ENCODE results near the gene DNAI7. TPM values are rescaled to one million over a fixed set of nuclear protein-coding genes. Genes with fewer than 3 reads are reported as not detected.

The DNAI7 gene, protein sequence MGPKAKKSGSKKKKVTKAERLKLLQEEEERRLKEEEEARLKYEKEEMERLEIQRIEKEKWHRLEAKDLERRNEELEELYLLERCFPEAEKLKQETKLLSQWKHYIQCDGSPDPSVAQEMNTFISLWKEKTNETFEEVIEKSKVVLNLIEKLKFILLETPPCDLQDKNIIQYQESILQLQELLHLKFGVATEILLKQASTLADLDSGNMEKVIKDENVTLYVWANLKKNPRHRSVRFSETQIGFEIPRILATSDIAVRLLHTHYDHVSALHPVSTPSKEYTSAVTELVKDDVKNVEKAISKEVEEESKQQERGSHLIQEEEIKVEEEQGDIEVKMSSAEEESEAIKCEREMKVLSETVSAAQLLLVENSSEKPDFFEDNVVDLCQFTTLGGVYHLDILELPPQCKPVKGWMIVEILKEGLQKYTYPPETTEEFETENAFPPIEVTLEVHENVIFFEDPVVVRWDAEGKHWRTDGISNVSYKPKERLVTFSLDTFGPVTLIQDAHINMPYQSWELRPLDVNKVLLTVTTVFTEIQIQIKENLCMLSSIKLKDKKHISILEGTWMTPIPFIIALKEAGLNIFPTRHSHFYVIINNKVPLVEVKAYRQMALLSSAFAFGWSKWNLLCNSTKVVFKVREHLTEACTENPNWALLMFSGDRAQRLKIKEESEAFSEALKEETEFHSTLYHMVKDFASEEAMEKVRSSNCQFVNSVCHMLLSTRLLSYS
- 0.79 TPM for total RNA-seq

DNA sequence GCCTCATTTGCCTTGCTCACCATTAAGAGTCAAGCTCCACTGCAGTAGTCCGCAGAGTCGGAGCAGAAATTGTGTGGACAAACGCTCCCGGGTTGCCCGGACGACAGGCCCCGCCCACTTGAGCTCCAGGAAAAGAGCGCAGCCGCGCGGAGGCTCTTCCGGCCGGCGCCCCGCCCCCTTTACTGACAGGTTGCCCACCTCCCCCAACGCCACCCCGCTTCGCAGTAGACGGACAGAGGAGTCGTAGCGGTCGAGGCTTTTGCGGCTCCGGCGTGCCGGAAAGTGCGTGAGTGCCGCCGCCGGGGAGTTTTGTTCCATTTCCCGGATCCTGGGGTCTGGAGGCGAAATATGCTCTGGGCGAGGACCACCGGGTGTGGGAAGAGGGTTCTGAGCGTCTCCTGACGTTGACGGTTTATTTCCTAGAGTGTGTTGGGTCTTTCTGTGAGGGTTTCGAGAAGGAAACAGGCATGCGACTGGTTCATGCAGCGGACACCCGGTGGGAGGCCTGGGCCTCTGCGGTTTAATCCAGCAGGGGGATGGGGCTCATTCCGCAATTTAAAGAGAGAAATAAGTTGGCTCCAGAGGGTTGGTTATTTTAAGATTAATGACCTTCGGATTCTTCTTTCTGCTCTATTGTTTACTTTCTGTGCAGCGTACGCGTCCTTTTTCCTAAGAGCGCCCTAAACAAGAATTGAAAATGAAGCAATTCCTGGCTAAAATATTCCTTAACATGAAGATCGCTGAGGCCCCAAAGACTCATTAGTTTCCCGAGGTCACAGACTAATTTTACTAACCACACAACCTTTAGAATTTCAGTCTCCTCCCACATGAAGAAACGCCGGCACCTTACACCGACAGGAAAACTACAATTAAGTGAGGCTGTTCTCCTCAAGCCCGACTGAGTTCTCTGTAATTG lies at the start of gene DNAI7, which contains the start of gene ETFRF1:
DNAI7 (minus strand) TSS at position 105 of the 916 bp plus-strand sequence; CDS start at position 23, 82 bp downstream.
ETFRF1 (plus strand) TSS at position 182 of the 916 bp plus-strand sequence. CDS start 8,720 bp downstream, outside the sequence.
- peak; percentile 94 for DNase-seq

DNA sequence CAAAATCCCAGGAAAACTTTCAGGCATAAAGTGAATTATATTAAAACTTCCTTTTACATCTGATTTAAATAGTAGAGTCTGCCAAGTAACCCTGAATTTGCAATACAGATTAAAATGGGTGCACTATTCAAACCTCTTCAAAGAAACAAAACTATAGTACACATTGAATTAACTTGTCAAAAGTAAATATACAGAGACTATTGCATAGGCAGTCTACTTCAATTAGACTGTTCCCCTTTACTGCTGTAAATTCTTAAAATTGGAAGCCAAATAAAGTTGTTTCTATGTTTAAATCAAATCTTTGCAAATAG lies 48.7 kb upstream of the DNAI7 start:
- no peak for DNase-seq

DNA sequence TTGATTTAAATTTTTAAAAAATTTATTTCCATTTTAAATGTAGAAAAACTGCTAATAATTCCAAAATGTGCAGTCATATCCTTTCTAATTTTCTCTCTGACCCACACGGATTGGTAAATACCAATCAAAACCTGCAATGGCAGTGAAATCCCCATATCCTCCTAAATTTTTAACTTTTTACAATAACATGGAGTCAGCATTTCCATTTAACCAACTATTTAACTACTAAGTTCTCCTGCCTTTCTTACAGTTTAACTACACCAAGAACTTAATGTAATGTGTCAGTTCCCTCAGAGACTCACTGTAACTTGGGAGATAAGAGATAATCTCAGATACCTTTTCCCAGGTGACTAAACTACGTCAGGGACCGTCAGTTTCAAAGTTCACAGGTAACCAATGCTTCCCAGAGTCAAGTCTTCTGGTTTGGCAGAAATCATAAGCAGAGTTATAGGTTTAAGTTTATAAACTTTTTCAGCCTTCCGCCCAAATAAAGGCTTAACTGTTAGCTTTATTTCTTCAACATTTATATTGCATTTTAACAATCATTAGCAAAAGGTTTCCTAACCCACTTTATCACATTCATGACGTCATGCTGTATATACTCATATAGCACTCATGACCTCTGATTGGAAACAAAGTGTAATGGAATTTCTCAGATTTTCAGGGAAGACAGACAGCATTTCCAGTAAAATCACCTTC lies 48.2 kb upstream of the DNAI7 start:
- DNase-seq: no peak

DNA sequence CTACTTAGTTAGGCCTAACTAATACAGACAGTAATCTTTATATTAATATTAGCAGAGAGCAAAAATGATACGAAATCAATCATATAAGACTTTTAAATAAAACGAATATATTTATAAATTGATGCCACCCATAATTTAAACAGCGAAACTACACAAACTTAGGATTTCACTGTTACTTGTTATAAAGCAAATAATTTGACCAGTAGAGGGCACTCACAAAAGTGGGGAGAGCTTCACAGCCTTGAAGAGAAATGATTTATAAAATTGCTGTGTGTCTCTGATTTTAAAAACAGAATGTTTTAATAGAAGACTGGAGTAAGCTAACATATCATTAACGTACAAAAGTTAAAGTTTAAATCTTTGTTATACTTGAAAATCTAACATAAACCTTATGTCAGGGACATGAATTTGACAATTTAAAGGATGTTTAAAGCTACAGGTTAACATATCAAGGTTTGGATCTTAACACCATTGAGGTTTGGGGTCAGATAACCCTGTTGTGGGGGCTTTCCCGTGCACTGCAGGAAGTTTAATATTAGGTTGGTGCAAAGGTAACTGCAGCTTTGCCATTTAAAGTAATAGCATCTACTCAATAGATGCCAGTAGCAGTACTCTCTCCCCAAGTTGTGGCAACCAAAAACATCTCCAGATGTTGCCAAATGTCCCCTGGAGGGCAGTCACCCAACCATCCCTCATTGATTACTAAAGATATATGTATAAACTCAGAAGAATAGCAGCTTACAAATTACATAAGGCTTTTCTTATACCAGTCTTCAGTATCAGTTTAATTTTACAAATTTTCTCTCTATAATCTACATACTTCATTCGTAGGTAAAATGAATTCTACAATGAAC lies 46.4 kb upstream of the DNAI7 start:
- peak; percentile 46 for DNase-seq

DNA sequence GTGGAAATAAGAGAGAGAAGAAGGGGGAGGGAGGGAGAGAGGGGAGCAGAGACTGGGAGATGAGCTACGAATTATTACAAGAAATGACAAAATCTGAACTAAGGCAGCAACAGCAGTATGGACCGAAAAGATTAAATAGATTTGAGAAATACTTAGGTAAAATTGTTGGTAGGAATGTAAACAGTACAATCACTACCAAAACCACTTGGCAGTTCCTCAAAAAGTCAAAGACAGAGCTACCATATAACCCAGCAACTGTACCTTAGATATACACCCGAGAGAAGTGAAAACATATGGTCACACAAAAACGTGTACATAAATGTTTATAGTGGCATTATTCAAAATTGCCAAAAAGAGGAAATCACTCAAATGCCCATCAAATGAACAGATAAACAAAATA lies 41.7 kb upstream of the DNAI7 start:
- DNase-seq: no peak

DNA sequence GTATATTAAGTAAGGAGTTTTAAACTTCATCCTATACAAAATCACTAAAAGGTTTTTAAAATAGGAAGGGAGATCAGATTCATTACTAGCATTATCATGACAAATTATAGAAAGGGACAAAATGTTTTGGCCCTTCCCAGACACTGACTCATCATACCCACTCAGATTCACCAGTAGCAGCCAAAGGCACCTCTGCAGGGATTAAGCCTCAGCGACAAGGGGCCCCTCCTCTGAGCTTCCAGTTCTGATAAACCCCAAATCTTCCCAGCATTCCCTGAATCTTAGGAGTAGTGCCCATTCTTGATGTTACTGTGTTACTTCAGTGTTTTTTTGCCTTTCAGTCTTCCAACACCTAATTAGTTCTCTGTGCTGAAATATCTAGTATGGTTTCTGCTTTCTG lies 41.2 kb upstream of the DNAI7 start:
- DNase-seq: no peak

DNA sequence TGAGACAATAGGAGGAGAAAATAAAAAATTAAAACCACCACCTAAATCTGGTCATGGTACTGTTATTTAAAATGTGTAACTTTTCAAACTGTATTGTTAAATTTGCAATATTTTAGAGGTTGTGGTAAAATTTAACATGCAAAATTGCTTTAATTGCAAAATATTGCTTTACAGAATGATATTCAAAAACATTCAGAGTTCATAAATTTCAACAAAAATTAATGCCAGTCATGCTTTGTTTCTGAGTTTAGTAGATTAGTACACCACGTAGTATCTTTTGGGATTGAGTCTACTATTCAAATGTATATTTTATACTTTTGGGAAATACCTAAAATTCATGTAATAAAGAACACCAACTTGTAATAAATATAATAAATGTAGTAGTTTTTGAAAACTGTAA lies 18.4 kb upstream of the DNAI7 start:
- no peak for DNase-seq

DNA sequence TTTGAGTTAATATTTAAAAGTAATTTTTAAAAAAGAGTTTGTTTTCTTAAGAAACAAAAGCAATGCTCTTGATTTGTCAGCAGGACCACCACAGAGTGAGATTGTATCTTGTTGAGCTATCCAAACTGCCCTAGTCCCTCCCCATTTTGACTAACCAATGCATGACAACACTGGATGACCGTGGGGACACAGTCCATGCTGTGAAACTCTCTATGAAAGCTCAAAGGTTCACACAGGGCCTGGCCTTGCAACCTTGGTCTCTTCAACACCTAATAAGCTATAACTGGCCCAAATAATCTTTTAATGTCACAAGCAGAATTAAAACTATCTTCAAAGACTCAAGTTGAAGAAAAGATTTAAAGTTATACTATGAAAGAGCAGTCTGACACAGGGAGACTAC lies 13.6 kb upstream of the DNAI7 start:
- DNase-seq: no peak

DNA sequence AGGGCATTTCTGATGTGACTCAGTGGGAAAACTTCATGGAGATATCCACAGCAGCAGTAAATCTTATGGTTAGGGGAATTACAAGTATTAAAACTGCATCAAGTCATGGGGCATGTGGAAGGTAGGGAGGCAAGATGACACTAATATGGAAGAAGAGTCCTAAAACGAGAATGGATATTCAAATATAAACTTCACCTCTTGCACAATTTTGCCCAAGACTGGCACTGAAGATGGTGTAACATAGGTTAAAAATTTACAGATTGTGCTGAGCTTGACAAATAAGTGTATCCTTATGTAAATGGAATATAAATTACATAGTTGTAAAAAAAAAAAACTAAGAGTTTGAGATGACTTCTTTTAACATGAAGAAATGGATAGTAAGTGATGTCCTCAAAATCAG lies 12.9 kb upstream of the DNAI7 start:
- DNase-seq: no peak

DNA sequence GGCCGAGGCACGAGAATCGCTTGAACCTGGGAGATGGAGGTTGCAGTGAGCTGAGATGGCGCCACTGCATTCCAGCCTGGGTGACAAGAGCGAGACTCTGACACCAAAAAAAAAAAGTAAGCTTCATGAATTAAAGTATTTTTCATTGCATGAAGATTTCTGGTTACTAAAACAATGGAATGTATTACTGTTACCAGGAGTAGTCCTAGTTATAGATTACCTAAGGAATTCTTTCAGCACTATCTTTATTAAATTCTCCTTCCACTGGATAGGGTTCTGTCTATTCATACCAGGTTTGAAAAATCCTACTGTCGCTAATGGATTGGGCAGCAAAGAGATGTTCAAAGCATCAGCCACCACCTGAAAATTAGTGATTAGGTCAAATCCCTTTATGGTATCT lies 12.5 kb upstream of the DNAI7 start:
- no peak for DNase-seq

DNA sequence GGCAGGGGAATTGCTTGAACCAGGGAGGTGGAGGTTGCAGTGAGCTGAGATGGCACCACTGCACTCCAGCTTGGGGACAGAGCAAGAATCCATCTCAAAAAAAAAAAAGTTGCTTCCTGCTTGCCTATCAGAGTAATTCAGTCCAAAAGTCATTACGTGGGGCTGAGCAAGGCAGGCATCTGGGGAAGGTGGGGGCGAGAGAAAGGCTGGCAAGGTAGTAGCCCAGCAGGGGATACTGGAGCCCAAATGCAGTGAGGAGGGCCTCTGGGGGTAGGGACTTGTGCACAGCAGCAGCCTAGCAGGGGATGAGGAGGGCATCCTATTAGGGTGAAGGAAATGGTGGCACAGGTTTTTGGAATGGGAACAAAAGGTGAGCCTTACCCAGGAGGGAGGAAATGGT lies 7.2 kb upstream of the DNAI7 start:
- DNase-seq: no peak

DNA sequence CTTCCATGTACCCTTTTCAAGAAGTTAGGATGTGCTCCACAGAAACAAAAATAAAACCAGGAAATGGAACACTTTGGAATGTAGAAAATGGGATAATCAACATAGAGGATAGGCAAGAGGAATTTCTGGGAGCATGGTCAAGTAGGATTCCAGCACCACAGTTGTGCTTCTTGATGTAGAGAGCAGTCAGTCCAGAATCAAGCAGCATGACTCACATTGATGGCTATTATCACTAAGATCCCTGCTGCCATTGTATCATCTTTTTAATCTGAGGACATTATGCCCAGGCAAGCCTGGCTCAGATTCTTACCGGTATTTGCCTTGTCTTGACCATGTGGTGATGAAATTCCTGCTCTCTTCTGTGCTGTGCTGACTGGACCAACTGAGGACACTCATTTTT lies 5.7 kb upstream of the DNAI7 start:
- DNase-seq: no peak

DNA sequence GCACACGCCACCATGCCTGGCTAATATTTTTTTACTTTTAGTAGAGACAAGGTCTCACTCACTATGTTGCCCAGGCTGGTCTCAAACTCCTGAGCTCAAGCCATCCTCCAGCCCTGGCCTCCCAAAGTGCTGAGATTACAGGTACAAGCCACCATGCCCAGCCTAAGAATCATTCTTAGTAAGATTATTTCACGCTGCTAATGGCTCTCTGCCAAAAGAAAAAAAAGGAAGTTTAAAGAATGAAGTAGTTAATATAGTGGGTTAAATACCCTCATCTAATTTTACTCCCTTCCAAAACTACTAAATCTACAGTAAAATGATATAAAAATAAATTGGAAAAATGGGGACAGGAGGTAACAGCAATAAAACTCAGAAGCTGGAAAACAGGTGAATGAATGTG lies 2.6 kb upstream of the DNAI7 start:
- DNase-seq: no peak

DNA sequence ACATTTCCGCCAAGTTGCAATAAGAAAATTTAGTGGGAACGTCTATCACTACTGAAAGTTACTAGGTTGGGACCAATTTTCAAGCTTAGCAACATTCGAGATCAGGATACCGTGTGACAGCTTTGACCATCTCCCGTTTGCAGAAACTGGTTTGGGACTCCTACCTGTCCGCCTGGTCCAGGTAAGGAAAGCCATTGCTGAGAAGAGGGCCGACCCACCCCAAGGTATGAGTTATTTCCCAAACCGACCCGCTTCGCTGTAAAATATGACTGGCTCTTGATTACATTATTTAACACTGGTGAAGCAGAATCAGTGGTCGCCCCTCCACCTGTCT lies 271 bp downstream of the DNAI7 start:
- no peak for DNase-seq

DNA sequence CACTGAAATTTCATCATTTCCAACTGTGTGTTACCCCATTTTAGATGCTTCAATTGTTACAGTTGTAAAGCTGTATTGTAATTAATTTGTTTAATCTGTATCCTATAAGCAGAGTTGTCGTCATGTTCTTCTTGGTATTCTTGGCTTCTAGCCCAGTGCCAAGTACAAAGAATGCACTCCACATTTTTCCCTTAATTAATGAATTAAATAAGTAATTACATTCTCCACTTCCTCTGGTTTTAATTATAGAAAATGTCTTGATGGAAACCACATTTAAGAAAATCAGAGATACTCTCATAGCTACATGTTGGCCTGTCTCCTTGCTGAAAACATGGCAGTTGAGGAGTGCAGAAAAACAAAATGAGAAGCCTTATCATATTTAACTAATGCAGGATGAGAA lies 746 bp downstream of the DNAI7 start:
- peak; percentile 81 for DNase-seq

DNA sequence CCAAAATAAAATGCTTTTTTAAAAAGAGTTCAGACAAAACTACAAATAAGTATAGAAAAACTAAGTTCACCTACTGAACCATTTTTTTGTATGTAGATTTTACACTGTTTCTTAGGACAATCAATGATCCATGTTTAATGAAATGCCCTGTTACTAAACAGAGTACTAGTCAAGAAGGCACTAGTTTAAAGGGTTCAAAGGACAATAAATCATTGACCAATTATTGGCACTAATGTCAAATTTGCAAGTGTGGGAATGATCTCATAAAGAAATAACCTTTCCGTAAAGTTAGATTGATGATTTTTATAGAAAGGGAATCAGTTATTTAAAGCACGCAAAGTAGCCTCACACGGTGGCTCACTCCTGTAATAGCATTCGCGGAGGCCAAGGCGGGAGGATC lies 4.2 kb downstream of the DNAI7 start:
- no peak for DNase-seq

DNA sequence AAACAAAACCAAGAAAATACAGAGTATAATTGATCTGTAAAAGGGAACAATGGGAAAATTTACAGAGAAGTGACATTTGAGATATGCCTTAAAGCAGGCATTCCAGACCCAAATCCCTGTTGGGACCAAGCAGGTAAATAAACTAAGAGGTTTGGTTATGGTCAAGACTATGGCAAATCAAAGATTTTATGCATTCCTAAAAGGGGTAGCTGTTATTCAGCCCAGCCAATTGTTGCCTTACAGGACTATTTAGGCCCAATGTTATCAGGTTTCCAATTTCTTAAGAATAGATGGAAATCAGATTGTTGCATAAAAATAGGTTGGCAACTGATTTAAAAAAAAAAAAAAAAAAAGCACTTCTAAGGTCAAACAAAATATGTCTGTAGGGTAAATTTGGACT lies 5.3 kb downstream of the DNAI7 start:
- DNase-seq: no peak

DNA sequence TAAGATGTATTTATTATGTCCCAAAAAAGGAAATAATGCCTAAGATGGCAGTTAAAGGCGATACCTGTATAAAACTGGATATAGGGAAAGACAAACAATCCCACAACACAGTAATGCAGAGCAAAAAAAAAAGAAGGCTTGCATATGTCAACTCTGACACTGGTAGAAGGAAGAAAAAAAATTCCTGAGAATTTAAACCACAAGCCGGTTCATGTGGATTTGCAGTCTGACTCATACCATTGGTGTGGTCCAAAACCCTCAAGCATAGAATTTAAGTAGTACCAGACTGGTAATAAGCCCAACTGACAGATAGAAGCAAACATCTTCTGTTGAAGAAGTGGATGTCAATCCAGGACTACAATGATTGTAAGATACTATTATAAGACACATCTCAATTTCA lies 7.2 kb downstream of the DNAI7 start:
- DNase-seq: no peak

DNA sequence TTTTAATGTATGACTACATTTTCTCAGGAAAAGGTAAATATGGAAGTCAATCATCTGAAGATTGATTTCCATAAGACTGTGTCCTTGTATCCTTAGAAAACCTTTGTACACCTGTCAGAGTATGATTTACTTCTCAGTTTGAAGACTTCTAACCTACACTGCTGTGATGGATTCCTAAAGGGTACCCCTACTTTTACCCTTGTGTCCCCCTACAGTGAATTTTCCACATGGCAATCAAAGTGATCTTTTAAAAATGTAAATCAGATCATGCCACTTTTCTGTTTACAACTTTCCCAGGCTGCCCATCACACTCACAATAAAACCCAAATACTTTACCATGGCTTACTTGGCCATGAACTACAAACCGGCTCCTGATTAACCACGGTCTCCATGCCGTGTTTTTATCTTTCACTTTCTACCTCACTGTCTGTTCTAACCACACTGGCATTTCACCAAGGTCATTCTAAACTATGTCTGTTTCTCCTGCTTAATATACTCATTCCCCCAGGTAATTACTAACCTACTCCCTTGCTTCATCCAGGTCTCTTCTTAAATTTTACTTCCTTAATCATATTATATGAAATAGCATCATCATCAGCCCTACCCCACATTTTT lies 8.1 kb downstream of the DNAI7 start:
- no peak for DNase-seq

DNA sequence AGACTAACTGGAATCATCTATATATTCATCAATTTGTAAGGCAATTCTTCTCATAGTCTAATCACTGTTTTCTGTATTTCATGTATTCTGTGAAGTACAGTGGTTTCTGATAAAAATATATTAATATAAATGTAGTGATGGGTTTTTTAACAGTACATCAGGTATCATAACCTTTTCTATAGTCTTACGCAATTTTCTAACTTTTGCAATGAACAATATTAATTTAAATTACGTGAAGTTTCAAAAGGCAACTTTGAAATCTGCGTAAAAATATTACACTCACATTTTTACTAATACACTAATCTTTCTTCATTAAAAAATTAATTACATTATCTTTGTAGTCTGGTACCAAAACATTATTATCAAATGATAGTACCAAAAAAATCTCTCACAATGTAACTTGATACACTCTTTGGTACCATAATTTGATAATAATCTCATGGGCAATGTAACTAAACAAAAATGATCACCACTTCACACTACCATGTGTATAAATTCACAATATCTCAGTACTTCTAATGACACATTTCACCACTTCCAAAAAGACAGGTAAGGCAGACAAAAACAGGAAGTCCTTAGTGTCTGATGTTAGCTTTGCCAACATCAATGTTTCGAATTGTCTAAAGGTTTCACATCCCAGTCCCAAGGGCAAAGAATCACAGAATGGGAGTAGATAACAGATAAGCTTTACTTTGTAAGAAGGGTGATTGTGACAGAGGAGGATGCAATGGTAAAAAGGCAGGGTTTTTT lies 8.7 kb downstream of the DNAI7 start:
- DNase-seq: no peak
